Osteocyte (in vitro differentiated cells): ENCODE data around the gene URB1. TPM values are rescaled to one million over a fixed set of nuclear protein-coding genes. Genes with fewer than 3 reads are reported as not detected.
"Not testable (repeated sequence)": the region's sequence is repeated elsewhere in the genome, so short reads cannot be mapped to it uniquely, and the experiment has no call there.

ENCODE experiments used
- DNase-seq: peaks from one replicate; pipeline ENCODE4 v3.0.0; 2021; ENCODE audit warnings: mixed read lengths; ENCODE audit not compliant: unreplicated experiment; ENCODE audit errors: extremely low spot score
- H3K27ac Mint-ChIP-seq: one replicate; pipeline ENCODE4 v1.8.0; 2021; ENCODE audit warnings: mild to moderate bottlenecking, mixed read lengths; ENCODE audit not compliant: unreplicated experiment
- H3K27me3 Mint-ChIP-seq: one replicate; pipeline ENCODE4 v1.8.0; 2021; ENCODE audit warnings: mixed read lengths; ENCODE audit not compliant: unreplicated experiment
- H3K36me3 Mint-ChIP-seq: one replicate; pipeline ENCODE4 v1.8.0; 2021; ENCODE audit warnings: mixed read lengths; ENCODE audit not compliant: unreplicated experiment
- H3K4me1 Mint-ChIP-seq: one replicate; pipeline ENCODE4 v1.8.0; 2021; ENCODE audit warnings: mixed read lengths; ENCODE audit not compliant: unreplicated experiment
- H3K4me3 Mint-ChIP-seq: one replicate; pipeline ENCODE4 v1.8.0; 2021; ENCODE audit warnings: mild to moderate bottlenecking, moderate library complexity, mixed read lengths; ENCODE audit not compliant: unreplicated experiment
- H3K9me3 Mint-ChIP-seq: one replicate; pipeline ENCODE4 v1.8.0; 2021; ENCODE audit warnings: mixed read lengths; ENCODE audit not compliant: unreplicated experiment
- CTCF ChIP-seq: fragments of 200-600 bp; sonication (generic); IDR thresholded peaks from 2 replicates; pipeline ENCODE4 v1.5.0; 2021; ENCODE audit warnings: antibody characterized with exemption, mild to moderate bottlenecking, moderate library complexity
- total RNA-seq: library from RNA; stranded (reverse); gene quantifications from 2 replicates; pipeline ENCODE4 v1.2.1, GENCODE V29; 2021

Gene URB1
- total RNA-seq, 1 donor from 2014 or later = 15.4 TPM

- no peaks in the 10 kb centered on the region for H3K9me3 Mint-ChIP-seq
- peaks cover 35% of the 10 kb centered on the region for H3K36me3 Mint-ChIP-seq
- no peaks in the 10 kb centered on the region for H3K27me3 Mint-ChIP-seq
- TF ChIP-seq CTCF = no peak
- no peaks in the 10 kb centered on the region for H3K4me1 Mint-ChIP-seq
- H3K27ac Mint-ChIP-seq = no peak overlapping the region
- DNase-seq = no peak
- no peak overlapping the region for H3K4me3 Mint-ChIP-seq
Measured at GRCh38 chr21:32315511-32316281, 77.1 kb downstream of the URB1 start.

- no peaks in the 10 kb centered on the region for H3K4me1 Mint-ChIP-seq
- no peak for DNase-seq
- H3K27me3 Mint-ChIP-seq = no peaks in the 10 kb centered on the region
- H3K9me3 Mint-ChIP-seq = no peaks in the 10 kb centered on the region
- H3K36me3 Mint-ChIP-seq = peaks cover 29% of the 10 kb centered on the region
- H3K27ac Mint-ChIP-seq = no peak overlapping the region
- TF ChIP-seq CTCF = no peak
- H3K4me3 Mint-ChIP-seq = no peak overlapping the region
Measured at GRCh38 chr21:32314806-32315205, 78.0 kb downstream of the URB1 start.

- H3K27ac Mint-ChIP-seq = no peak overlapping the region
- DNase-seq = peak; percentile 77
- TF ChIP-seq CTCF = no peak
- no peaks in the 10 kb centered on the region for H3K4me1 Mint-ChIP-seq
- peaks cover 13% of the 10 kb centered on the region for H3K36me3 Mint-ChIP-seq
- H3K27me3 Mint-ChIP-seq = no peaks in the 10 kb centered on the region
- no peaks in the 10 kb centered on the region for H3K9me3 Mint-ChIP-seq
- no peak overlapping the region for H3K4me3 Mint-ChIP-seq
Measured at GRCh38 chr21:32312976-32313375, 79.8 kb downstream of the URB1 start.

- Mint-ChIP-seq H3K27me3 (no peaks in the 10 kb centered on the region), H3K4me3 (no peak overlapping the region), H3K4me1 (no peaks in the 10 kb centered on the region), H3K36me3 (peaks cover 12% of the 10 kb centered on the region), H3K27ac (no peak overlapping the region), H3K9me3 (no peaks in the 10 kb centered on the region)
- TF ChIP-seq CTCF = no peak
- peak; percentile 76 for DNase-seq
Measured at GRCh38 chr21:32312326-32312725, 80.5 kb downstream of the URB1 start.

GRCh38 chr21:32311621-32312020 lies 81.2 kb downstream of the URB1 start:
- peak; percentile 81 for DNase-seq
- H3K9me3 Mint-ChIP-seq = no peaks in the 10 kb centered on the region
- H3K4me3 Mint-ChIP-seq = no peak overlapping the region
- H3K27ac Mint-ChIP-seq = no peak overlapping the region
- H3K27me3 Mint-ChIP-seq = no peaks in the 10 kb centered on the region
- TF ChIP-seq CTCF = no peak
- H3K36me3 Mint-ChIP-seq = peaks cover 14% of the 10 kb centered on the region
- H3K4me1 Mint-ChIP-seq = no peaks in the 10 kb centered on the region

GRCh38 chr21:32310976-32311375 lies 81.8 kb downstream of the URB1 start:
- not testable (repeated sequence) for H3K27ac Mint-ChIP-seq, DNase-seq, H3K4me3 Mint-ChIP-seq, H3K9me3 Mint-ChIP-seq, H3K4me1 Mint-ChIP-seq, H3K27me3 Mint-ChIP-seq
- peaks cover 15% of the 10 kb centered on the region for H3K36me3 Mint-ChIP-seq
